WTC11 (cell line): ENCODE data around the gene TUBB2B. TPM values are rescaled to one million over a fixed set of nuclear protein-coding genes. Genes with fewer than 3 reads are reported as not detected.

Source experiments
- AR ChIP-seq: fragments of 250-450 bp; sonication (Bioruptor Pico); IDR thresholded peaks from 2 replicates; pipeline ENCODE4 v1.9.0; 2021; ENCODE audit warnings: mild to moderate bottlenecking
- ATF1 ChIP-seq: sonication (generic); formaldehyde crosslinking; IDR thresholded peaks from 2 replicates; pipeline ENCODE4 v1.8.1; 2023; ENCODE audit warnings: mild to moderate bottlenecking, moderate library complexity, missing genetic modification reagents
- CBFB ChIP-seq: sonication (generic); formaldehyde crosslinking; IDR thresholded peaks from 2 replicates; pipeline ENCODE4 v1.8.1; 2022; ENCODE audit warnings: mild to moderate bottlenecking, low read depth, missing genetic modification reagents
- CTCF ChIP-seq: fragments of 200-600 bp; IDR thresholded peaks from 2 replicates; pipeline ENCODE4 v1.8.0; 2022; ENCODE audit warnings: antibody characterized with exemption
- E2F1 ChIP-seq: sonication (generic); formaldehyde crosslinking; IDR thresholded peaks from 2 replicates; pipeline ENCODE4 v1.8.0; 2022; ENCODE audit warnings: mild to moderate bottlenecking, missing genetic modification reagents
- E2F5 ChIP-seq: sonication (generic); formaldehyde crosslinking; IDR thresholded peaks from 2 replicates; pipeline ENCODE4 v1.8.1; 2022; ENCODE audit warnings: mild to moderate bottlenecking, moderate library complexity, missing genetic modification reagents
- ELF4 ChIP-seq: sonication (generic); formaldehyde crosslinking; IDR thresholded peaks from 2 replicates; pipeline ENCODE4 v1.8.1; 2022; ENCODE audit warnings: low read depth, mild to moderate bottlenecking, moderate library complexity, missing genetic modification reagents
- FOXK1 ChIP-seq: sonication (generic); formaldehyde crosslinking; IDR thresholded peaks from 2 replicates; pipeline ENCODE4 v1.8.0; 2022; ENCODE audit warnings: mild to moderate bottlenecking, moderate library complexity, missing genetic modification reagents
- JAZF1 ChIP-seq: fragments of 250-450 bp; sonication (Bioruptor Pico); IDR thresholded peaks from 2 replicates; pipeline ENCODE4 v1.9.0; 2021; ENCODE audit warnings: moderate library complexity, mild to moderate bottlenecking, inconsistent platforms
- JUN ChIP-seq: sonication (generic); formaldehyde crosslinking; IDR thresholded peaks from 2 replicates; pipeline ENCODE4 v1.8.0; 2023; ENCODE audit warnings: mild to moderate bottlenecking, missing genetic modification reagents
- MLX ChIP-seq: sonication (generic); formaldehyde crosslinking; IDR thresholded peaks from 2 replicates; pipeline ENCODE4 v1.8.1; 2023; ENCODE audit warnings: mild to moderate bottlenecking, missing genetic modification reagents, moderate library complexity
- MXD4 ChIP-seq: fragments of 250-450 bp; sonication (Bioruptor Pico); IDR thresholded peaks from 2 replicates; pipeline ENCODE4 v1.8.0; 2021; ENCODE audit warnings: mild to moderate bottlenecking, moderate library complexity, borderline replicate concordance
- OVOL2 ChIP-seq: fragments of 250-450 bp; sonication (Bioruptor Pico); IDR thresholded peaks from 2 replicates; pipeline ENCODE4 v1.9.0; 2021; ENCODE audit warnings: mild to moderate bottlenecking, borderline replicate concordance
- PRRX2 ChIP-seq: fragments of 250-450 bp; sonication (Bioruptor Pico); IDR thresholded peaks from 2 replicates; pipeline ENCODE4 v1.8.0; 2021; ENCODE audit warnings: mild to moderate bottlenecking
- SP1 ChIP-seq: sonication (generic); formaldehyde crosslinking; conservative IDR thresholded peaks from 2 replicates; pipeline ENCODE4 v1.8.1; 2022; ENCODE audit warnings: missing genetic modification reagents
- TCF7 ChIP-seq: sonication (generic); formaldehyde crosslinking; IDR thresholded peaks from 2 replicates; pipeline ENCODE4 v1.8.0; 2022; ENCODE audit warnings: mild to moderate bottlenecking, low read depth, missing genetic modification reagents, moderate library complexity
- TEAD4 ChIP-seq: sonication (generic); formaldehyde crosslinking; IDR thresholded peaks from 2 replicates; pipeline ENCODE4 v1.8.0; 2022; ENCODE audit warnings: mild to moderate bottlenecking, missing genetic modification reagents
- USF1 ChIP-seq: sonication (generic); formaldehyde crosslinking; IDR thresholded peaks from 2 replicates; pipeline ENCODE4 v1.8.0; 2022; ENCODE audit warnings: mild to moderate bottlenecking, missing genetic modification reagents
- USF2 ChIP-seq: sonication (generic); formaldehyde crosslinking; IDR thresholded peaks from 2 replicates; pipeline ENCODE4 v1.8.1; 2023; ENCODE audit warnings: mild to moderate bottlenecking, missing genetic modification reagents, moderate library complexity
- ZBTB21 ChIP-seq: sonication (generic); formaldehyde crosslinking; IDR thresholded peaks from 2 replicates; pipeline ENCODE4 v1.8.1; 2023; ENCODE audit warnings: mild to moderate bottlenecking, missing genetic modification reagents, borderline replicate concordance
- ZMAT4 ChIP-seq: fragments of 250-450 bp; sonication (Bioruptor Pico); IDR thresholded peaks from 2 replicates; pipeline ENCODE4 v1.9.0; 2021; ENCODE audit warnings: mild to moderate bottlenecking
- ZNF219 ChIP-seq: sonication (generic); formaldehyde crosslinking; IDR thresholded peaks from 2 replicates; pipeline ENCODE4 v1.8.0; 2023; ENCODE audit warnings: missing genetic modification reagents, mild to moderate bottlenecking, borderline replicate concordance
- ZNF232 ChIP-seq: sonication (generic); formaldehyde crosslinking; IDR thresholded peaks from 2 replicates; pipeline ENCODE4 v1.8.0; 2022; ENCODE audit warnings: mild to moderate bottlenecking, missing genetic modification reagents
- ZNF263 ChIP-seq: sonication (generic); formaldehyde crosslinking; IDR thresholded peaks from 2 replicates; pipeline ENCODE4 v1.8.1; 2022; ENCODE audit warnings: low read depth, mild to moderate bottlenecking, moderate library complexity, missing genetic modification reagents
- ZNF423 ChIP-seq: fragments of 250-450 bp; sonication (Bioruptor Pico); IDR thresholded peaks from 2 replicates; pipeline ENCODE4 v2.1.2; 2022; ENCODE audit warnings: mild to moderate bottlenecking, moderate library complexity
- total RNA-seq: library from RNA; stranded (reverse); gene quantifications from 3 replicates; pipeline ENCODE4 v1.2.3, GENCODE V29; 2021

The TUBB2B gene
- total RNA-seq, 1 experiment from 2014 or later = 591 TPM

GRCh38 chr6:3227363-3228045 lies at the start of gene TUBB2B (continued):
- no peak for TF ChIP-seq CTCF
- TF ChIP-seq FOXK1 (CRISPR knock-in tag) = no peak
- no peak for TF ChIP-seq ZNF232 (CRISPR knock-in tag)
- no peak for TF ChIP-seq JAZF1 (CRISPR knock-in tag)
- TF ChIP-seq ZNF219 = no peak
- TF ChIP-seq CBFB (CRISPR knock-in tag) = 0 out of 2 replicates have a peak, but pooled peaks have one; percentile 41
- TF ChIP-seq E2F1 = no peak
- no peak for TF ChIP-seq SP1 (CRISPR knock-in tag)
- TF ChIP-seq AR (CRISPR knock-in tag) = no peak
- TF ChIP-seq USF2 (CRISPR knock-in tag) = no peak
- no peak for TF ChIP-seq PRRX2
- TF ChIP-seq MLX (CRISPR knock-in tag) = no peak
- no peak for TF ChIP-seq OVOL2 (CRISPR knock-in tag)
- no peak for TF ChIP-seq ELF4 (CRISPR knock-in tag)
- TF ChIP-seq ATF1 (CRISPR knock-in tag) = no peak
- no peak for TF ChIP-seq TCF7 (CRISPR knock-in tag)
- no peak for TF ChIP-seq ZBTB21 (CRISPR knock-in tag)
- TF ChIP-seq TEAD4 (CRISPR knock-in tag) = 0 out of 2 replicates have a peak, but pooled peaks have one; percentile 45
- peak; percentile 64; the same call in 1 of the 2 replicates for TF ChIP-seq ZNF423
- no peak for TF ChIP-seq ZMAT4 (CRISPR knock-in tag)
- TF ChIP-seq E2F5 = no peak; the same call in none of the 2 replicates
- TF ChIP-seq MXD4 (CRISPR knock-in tag) = no peak
- TF ChIP-seq JUN (CRISPR knock-in tag) = 0 out of 2 replicates have a peak, but pooled peaks have one; percentile 44
- TF ChIP-seq USF1 (CRISPR knock-in tag) = peak; percentile 12; the same call in 1 of the 2 replicates
- peak; percentile 54; the same call in 1 of the 2 replicates for TF ChIP-seq ZNF263 (CRISPR knock-in tag)
